ENCODE results near the gene SIPA1L3.

SIPA1L3 gene

GRCh38 chr19:38163419-38164290, 256.6 kb downstream of the SIPA1L3 start:
- no peak for DNase-seq

- no peak for DNase-seq
Observed at GRCh38 chr19:38164526-38164925, 257.5 kb downstream of the SIPA1L3 start.

GRCh38 chr19:38165335-38165734, 258.3 kb downstream of the SIPA1L3 start:
- no peak for DNase-seq

DNA sequence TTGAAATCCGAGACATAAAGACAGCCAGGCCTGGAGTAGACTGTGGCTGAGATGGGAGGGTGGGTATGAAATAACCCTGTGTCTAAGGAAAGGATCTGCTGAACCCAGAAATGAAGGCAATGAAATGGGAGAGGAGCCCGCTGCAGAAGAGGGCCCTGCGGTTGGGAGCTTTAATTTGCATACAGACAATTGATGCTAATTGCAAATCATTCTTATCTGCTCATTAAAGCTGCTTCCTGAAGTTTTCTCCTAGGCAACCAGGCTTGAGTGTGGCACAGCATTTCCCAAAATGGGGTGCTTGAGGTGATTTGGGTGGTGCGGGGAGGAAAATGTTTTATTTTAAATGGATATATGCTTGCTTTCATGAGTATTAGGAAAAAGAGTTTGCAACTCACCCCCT, 261.6 kb downstream of the SIPA1L3 start:
- no peak for DNase-seq

GRCh38 chr19:38170334-38170733, 263.3 kb downstream of the SIPA1L3 start:
- DNase-seq: no peak

- DNase-seq: no peak
Observed at GRCh38 chr19:38172001-38172400, 265.0 kb downstream of the SIPA1L3 start.

- no peak for DNase-seq
Observed at GRCh38 chr19:38173291-38174041, 266.5 kb downstream of the SIPA1L3 start.

- no peak for DNase-seq
Observed at GRCh38 chr19:38175422-38175821, 268.4 kb downstream of the SIPA1L3 start.

- no peak for DNase-seq
Observed at GRCh38 chr19:38180071-38180470, 273.1 kb downstream of the SIPA1L3 start.

DNA sequence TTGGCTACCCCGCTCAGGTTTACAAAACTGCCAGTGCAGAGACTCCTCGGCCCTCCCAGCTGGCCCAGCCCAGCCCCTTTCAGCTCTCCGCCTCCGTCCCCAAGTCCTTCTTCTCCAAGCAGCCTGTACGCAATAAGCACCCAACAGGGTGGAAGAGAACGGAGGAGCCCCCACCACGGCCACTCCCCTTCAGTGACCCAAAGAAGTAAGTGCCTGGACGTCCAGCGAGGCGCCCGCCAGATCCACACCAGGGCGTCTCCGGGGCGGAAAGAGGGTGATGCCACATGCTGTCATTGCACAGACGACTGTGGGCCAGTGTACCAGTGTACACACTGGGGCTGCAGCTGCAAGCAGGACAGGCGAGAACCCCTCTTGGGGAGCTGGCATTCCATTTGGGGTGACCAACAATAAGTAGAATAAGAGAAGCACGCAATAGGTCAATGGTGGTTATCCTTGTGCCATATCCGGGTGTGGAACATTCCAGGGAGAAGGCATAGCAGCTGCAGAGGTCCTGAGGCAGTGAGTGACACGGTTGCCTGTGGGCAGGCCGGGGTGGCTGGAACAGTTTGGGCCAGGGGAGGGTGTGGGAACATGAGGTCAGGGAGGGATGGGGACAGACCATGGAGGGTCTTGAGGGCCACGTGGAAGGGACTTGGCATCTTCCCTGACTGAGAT, 275.7 kb downstream of the SIPA1L3 start:
- no peak for DNase-seq

GRCh38 chr19:38183251-38183897, 276.4 kb downstream of the SIPA1L3 start:
- no peak for DNase-seq

- DNase-seq: no peak
Observed at GRCh38 chr19:38184815-38185214, 277.8 kb downstream of the SIPA1L3 start.

- DNase-seq: no peak
Observed at GRCh38 chr19:38185562-38185961, 278.6 kb downstream of the SIPA1L3 start.

DNA sequence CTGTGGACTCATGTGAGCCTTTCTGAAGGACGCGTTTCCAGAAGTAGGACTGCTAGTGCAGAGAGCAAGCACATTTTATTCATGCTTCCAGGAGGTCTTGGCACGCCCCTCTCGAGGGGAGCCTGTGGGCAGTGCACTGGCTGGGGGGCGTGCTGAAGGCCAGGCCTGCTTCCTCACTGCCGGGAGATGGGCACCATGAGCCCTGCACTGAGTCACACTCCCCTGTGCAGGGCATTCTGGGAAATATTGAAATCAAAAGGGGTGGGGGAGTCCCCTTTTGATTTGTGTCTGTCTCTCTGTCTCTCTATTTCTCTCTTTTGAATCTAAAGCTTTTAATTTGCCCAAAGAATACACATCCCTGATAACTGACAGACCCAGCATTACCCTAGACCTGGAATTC, 283.1 kb downstream of the SIPA1L3 start:
- no peak for DNase-seq

GRCh38 chr19:38190793-38191192, 283.8 kb downstream of the SIPA1L3 start:
- no peak for DNase-seq

GRCh38 chr19:38191747-38192146, 284.7 kb downstream of the SIPA1L3 start:
- DNase-seq: no peak

- no peak for DNase-seq
Observed at GRCh38 chr19:38193445-38193844, 286.4 kb downstream of the SIPA1L3 start.

- no peak for DNase-seq
Observed at GRCh38 chr19:38194061-38194701, 287.2 kb downstream of the SIPA1L3 start.

DNA sequence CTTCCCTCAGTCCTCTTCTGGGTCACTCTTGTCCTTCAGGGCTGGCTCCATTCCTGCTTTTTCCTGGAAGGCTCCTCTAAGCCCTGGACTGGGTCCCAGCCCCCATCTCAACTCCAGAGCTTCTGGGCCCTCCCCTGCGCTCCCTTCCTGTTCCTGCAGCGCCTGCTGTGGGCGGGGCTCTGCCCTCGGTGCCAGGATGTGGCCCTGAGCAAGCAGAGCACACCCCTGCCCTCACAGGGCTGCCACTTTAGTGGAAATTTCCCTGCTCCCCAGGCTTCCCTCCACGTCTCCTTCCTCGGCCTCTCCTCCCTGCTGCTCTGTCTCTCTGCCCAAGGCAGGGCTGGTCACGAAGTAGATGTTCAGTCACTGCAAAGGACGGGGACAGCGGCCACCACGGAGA, 288.2 kb downstream of the SIPA1L3 start:
- DNase-seq: no peak

GRCh38 chr19:38196245-38196837, 289.3 kb downstream of the SIPA1L3 start:
- DNase-seq: no peak

- DNase-seq: no peak
Observed at GRCh38 chr19:38196948-38197656, 290.1 kb downstream of the SIPA1L3 start.
